GM19324 (cell line): ENCODE results near the gene NCOA5.

Experiments used
- ATAC-seq: cut with Tn5 transposase; IDR thresholded peaks from one replicate; pipeline ENCODE4 v1.9.1; 2021; ENCODE audit warnings: mild to moderate bottlenecking, moderate library complexity; ENCODE audit not compliant: unreplicated experiment, low FRiP score

Gene NCOA5

DNA sequence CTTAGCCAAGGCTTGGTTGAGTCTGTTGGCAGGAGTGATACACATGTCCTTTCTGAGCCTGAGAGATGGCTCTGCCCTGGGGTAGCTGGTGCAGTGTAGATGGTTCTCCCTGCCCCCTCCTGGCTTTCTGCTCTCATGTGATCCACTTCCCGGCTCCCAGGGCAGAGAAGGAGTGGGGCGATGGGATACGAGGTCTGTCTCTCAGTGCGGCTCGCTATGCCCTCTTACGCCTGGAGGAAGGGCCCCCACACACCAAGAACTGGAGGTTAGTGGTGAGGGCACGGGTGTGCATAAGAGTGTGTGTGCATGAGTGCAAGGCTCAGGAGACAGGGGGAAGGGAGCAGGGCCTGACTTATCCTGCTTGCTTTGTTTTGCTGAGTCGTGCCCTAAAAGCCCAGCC, 41.9 kb downstream of the NCOA5 start:
- no peak for ATAC-seq

DNA sequence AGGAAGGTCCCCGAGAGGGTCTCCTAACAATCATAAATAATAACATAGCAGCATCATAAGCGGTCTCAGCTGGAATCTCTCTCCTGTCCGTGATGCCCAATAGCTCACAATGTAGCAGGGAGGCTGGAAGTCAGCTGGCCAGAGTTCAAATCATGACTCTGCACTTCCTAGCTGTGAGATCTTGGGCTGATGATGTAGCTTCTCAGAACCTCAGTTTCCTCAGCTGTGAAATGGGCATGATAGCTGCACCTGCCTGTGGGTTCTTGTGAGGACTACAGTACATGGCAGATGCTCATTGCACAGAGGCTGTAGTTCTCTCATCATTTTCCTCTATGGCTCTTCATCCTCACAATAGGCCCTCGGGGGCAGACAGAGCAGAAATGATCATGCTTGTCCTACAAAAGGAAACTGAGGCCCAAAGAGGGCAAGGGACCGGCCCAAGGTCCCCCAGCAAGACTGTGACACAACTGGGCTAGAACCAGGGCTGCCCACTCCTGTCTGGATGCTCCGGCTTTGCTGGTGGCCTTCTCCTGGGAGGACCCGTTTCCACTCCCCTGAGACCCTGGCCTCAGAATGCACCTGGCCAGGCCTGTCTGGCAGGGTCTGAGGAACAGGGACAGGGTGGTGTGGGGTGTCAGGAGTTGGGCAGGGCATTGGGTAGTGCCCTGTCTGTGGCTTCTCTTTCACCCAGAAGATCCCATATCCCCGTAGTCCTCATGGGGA, 43.0 kb downstream of the NCOA5 start:
- ATAC-seq: no peak

DNA sequence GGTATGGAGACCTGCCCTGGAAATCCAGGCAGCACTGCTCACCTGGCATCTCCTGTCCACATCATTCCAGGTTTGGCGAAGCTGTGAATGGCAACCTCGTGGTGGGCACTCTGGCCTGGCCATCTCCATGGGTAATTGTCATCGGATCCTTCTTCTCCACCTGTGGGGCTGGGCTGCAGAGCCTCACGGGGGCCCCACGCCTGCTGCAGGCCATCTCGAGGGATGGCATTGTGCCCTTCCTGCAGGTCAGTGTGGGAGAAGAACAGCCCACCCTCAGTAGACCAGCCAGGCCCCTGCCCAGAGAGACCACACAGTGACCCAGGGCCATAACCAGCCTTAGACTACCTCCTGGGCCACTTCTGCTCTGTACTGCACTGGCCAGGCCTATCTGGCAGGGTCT, 44.9 kb downstream of the NCOA5 start:
- no peak for ATAC-seq

DNA sequence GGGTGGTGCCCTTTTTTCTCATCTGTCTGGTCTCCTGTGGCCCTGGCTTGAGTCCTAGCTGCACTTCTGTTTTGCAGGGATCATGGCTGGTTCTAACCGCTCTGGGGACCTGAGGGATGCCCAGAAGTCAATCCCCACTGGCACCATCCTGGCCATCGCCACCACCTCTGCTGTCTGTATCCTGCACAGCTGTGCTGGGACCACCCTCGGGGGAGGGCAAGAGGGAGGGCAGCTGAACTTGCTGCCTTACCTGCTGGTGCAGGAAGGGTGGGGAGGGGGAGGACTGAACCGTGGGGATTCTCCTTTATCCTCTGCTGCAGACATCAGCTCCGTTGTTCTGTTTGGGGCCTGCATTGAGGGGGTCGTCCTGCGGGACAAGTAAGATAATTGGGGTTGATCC, 46.2 kb downstream of the NCOA5 start:
- ATAC-seq: no peak

GRCh38 chr20:46040902-46041535, 48.7 kb downstream of the NCOA5 start:
- ATAC-seq: no peak

DNA sequence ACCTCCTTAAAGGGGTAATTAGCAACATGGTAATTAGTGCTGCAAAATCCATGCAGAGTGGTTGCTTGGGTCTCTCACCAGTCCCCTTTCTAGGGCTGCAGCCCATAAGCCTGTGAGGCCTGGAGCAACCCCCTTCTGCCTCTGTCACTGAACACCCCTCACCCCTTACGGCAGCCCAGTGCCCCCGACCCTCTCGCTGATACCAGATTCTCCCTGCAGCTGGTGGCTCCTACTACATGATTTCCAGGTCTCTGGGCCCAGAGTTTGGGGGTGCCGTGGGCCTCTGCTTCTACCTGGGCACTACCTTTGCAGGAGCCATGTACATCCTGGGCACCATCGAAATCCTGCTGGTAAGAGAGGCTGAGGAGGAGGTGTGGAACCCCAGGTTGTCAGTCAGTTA, 52.7 kb downstream of the NCOA5 start:
- ATAC-seq: no peak

DNA sequence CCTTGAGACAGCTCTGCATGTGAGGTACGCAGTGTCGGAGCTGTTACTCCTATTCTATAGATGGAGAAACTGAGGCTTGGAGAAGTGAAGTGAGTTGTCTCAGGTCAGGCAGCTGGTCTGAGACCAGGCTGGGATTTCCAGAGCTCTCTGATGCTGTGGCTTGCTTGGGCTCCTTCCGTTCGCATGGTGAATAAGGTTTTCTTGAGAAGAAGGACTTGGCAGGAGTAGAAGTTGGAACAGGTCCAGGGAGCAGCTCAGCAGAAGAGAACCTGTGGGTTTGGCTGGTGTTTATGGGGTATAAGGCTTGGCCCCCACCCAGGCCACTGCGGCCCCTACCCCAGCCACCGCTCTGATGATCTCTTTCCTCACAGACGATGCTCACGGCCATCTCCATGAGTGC, 53.4 kb downstream of the NCOA5 start:
- no peak for ATAC-seq

- ATAC-seq: no peak
These were observed 54.0 kb downstream of the NCOA5 start for GRCh38 chr20:46035713-46036112.

DNA sequence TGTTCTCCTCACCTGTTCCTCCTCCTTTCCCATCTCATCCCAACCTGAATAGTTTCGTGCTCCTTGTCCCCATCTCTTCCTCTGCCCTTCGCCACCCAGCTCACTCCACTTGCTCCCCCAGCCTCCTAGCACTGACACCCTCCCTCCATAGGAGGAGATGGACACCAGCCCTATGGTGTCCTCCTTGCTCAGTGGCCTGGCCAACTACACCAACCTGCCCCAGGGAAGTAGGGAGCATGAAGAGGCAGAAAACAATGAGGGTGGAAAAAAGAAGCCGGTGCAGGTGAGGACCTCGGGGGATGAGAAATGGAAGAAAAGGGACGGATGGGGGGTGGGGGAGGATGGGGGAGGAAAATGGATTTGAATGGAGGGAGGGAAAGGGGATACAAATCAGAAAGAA, 54.5 kb downstream of the NCOA5 start:
- no peak for ATAC-seq

GRCh38 chr20:46034039-46034438, 55.7 kb downstream of the NCOA5 start:
- no peak for ATAC-seq

- ATAC-seq: no peak
These were observed 58.0 kb downstream of the NCOA5 start for GRCh38 chr20:46031701-46032254.

DNA sequence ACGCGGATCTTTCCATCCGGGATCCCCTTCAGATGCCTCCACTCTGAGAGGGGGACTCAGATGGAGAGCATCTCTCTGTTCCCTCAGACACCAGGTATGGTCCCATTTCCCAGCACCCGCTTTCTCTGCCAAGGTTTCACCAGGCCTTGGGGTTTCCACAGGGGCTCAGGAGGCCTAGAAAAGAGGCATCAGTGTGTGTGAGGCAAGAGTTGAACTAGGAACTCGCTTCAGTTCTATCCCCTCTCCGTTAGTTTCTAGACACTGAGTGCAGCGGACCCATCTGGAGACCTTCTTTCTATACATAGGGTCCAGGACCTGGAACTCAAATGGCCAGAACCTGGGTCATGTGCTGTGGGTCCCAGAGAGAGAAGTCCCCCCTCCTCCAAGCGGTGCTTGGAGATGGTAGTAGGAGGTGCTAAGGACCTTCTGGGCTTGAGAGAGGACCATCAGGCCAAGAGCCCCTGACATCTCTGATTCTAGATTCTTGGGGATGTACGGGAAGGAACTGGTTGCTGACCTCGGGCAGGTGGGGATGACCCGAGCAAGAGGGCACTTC, 58.7 kb downstream of the NCOA5 start:
- no peak for ATAC-seq

- ATAC-seq: no peak
These were observed 59.3 kb downstream of the NCOA5 start for GRCh38 chr20:46030284-46031013.

DNA sequence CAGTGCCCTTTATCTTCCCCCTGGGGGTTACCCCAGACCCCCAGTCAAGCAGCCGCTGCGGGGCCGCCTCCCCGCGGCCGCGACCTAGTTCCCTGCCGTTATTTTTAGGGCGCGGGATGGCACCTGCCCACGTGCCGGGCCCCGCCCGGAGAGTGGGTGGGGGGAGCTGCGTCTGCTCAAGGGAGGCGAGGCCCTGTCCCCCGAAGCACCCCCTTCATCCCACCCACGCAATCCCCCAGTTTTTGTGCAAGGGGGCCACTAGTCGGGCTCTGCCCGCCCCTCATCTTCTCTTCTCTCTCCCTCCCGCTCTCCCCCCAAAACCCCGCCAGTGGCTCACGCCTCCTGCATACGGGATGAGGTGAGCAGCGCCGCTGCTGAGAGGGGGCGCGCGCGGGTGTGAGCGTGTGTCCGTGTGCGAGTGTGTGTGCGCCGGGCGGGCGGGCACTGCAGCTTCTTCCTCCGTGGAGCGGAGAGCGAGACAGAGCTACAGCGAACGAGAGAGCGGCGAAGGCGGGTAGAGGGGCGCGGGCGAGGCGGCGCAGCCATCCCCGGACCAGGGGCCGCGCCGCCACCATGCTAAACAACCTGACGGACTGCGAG, 60.9 kb downstream of the NCOA5 start, which contains the start of gene SLC12A5:
Gene SLC12A5, plus strand, starts transcription at position 444 of the 600 bp plus-strand sequence. Its CDS starts 130 bp downstream, at position 574.
- no peak for ATAC-seq

DNA sequence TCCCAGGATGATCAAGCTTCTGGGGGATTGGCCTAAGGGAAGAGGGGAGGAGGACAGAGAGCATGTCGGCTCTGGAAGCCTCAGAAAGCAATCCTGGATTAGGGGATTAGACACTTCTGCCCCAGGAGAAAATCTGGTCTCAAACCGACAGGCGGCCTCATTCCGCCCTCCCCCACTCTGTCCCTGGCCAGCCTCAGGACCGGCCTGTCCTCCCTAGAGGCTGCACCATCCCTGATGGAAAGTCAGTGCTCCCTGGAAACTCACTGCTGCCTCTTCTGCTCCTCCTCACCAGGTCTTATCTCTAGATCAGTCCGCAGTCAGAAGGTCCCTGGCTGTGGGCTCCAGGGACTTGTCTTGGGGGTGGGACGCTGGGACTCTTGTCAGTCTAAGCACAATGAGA, 61.7 kb downstream of the NCOA5 start:
- no peak for ATAC-seq

- ATAC-seq: no peak
These were observed 62.4 kb downstream of the NCOA5 start for GRCh38 chr20:46027245-46027853.

- ATAC-seq: no peak
These were observed 64.4 kb downstream of the NCOA5 start for GRCh38 chr20:46025376-46025783.

DNA sequence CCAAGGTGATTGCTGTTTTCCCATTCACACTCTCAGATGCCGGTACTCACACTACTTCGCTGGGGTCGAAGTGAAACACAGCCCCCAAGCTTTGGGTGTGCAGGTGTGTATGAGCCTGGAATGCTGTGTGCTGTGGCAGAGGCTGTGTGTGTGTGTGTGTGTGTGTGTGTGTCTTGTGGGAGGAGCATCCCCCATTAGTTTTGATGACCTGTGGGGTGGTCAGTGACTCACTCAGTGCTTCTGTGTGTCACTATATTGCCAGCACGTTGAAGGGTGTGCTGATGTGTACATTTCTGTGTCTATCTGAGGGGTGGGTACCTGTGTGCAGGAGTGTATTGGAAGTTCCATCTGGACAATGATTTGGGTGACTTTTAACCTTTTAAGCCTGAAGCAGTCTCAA, 65.8 kb downstream of the NCOA5 start:
- ATAC-seq: no peak

DNA sequence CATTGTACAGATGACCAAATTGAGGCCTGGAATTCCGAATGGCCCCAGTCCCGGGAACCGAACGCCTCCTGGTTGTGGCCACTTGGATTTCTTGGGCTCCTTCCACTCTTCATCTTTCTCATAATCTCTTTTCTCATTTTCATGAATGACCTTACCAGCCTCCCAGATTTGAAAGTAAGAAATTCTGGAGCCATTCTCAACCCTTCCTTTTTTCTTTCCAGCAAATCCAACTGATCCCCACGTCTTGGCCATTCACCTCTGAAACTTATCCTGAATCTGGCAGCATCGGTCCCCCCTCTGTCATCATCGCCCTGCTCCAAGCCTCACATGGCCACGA, 66.6 kb downstream of the NCOA5 start:
- ATAC-seq: no peak

DNA sequence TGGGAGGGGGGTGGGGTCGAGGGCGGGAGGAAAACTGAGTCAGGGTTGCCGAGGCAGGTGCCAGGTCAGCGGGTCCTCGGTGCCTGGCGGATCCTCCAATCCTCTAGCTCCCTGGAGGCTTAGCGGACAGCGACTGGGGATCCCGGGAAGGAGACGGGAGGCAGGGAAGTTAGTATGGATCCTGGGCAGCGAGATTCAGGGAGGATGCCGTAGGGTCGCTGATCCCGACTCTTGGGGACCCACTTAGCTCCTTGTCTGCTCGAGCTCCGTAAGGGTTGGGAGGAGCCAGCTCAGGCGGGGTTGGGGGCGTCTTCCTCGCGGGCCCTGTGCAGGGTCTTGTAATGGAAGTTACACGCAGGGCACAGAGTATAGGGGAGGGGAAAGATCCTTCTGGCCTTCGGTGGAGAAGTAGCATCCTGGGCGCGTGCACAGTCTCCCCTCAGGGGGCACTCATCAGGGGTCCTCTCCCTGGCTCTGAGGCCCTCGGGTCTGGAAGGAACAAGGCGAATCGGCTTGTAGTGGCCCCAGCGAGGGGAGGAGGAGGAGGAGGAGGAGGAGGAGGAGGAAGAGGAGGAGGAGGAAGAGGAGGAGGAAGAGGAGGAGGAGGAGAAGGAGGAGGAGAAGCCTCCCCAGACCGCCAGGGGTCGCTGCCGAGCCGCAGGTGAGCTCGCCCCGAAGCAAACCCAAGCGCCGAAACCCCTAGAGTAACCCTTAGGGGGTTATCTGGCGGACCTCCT, 67.2 kb downstream of the NCOA5 start:
- no peak for ATAC-seq
